ENCODE data around the gene PLA2G4E. TPM values are rescaled to one million over a fixed set of nuclear protein-coding genes. Genes with fewer than 3 reads are reported as not detected.

Gene PLA2G4E, protein sequence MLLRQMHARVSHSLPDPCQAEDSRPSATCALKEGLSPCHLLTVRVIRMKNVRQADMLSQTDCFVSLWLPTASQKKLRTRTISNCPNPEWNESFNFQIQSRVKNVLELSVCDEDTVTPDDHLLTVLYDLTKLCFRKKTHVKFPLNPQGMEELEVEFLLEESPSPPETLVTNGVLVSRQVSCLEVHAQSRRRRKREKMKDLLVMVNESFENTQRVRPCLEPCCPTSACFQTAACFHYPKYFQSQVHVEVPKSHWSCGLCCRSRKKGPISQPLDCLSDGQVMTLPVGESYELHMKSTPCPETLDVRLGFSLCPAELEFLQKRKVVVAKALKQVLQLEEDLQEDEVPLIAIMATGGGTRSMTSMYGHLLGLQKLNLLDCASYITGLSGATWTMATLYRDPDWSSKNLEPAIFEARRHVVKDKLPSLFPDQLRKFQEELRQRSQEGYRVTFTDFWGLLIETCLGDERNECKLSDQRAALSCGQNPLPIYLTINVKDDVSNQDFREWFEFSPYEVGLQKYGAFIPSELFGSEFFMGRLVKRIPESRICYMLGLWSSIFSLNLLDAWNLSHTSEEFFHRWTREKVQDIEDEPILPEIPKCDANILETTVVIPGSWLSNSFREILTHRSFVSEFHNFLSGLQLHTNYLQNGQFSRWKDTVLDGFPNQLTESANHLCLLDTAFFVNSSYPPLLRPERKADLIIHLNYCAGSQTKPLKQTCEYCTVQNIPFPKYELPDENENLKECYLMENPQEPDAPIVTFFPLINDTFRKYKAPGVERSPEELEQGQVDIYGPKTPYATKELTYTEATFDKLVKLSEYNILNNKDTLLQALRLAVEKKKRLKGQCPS
- not detected for total RNA-seq
- long read RNA-seq: 0 reads

DNA sequence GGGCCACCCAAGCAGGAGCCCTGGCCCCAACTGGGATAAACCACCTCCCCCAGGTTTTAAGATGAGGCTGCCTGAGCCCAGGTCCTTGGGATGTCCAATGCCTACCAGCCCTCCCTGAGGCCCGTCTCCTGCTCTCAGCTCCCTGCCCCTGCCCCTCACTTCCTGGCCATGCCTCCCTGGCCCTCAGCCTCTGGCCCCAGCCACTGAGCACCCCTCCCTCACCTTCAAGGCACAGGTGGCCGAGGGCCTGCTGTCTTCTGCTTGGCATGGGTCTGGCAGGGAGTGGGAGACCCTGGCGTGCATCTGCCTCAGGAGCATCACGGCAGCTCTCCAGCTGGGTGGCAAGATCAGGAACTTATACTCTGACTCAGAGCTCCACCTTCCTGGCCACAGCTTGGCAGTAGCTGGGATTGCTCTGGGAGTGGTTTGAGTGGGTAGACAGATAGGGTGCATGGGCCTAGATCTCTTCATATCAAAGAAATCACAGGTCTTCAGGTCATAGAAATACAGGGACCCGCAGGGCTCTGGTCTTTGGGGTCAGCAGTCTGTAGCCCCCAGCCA is at the start of gene PLA2G4E:
TSS of gene PLA2G4E (minus strand) at position 330 of the 561 bp plus-strand sequence. CDS start at position 318, 12 bp downstream.
- H3K4me1 ChIP-seq: peaks cover 26% of the 10 kb centered on the region
- TF ChIP-seq, protein P1, sequence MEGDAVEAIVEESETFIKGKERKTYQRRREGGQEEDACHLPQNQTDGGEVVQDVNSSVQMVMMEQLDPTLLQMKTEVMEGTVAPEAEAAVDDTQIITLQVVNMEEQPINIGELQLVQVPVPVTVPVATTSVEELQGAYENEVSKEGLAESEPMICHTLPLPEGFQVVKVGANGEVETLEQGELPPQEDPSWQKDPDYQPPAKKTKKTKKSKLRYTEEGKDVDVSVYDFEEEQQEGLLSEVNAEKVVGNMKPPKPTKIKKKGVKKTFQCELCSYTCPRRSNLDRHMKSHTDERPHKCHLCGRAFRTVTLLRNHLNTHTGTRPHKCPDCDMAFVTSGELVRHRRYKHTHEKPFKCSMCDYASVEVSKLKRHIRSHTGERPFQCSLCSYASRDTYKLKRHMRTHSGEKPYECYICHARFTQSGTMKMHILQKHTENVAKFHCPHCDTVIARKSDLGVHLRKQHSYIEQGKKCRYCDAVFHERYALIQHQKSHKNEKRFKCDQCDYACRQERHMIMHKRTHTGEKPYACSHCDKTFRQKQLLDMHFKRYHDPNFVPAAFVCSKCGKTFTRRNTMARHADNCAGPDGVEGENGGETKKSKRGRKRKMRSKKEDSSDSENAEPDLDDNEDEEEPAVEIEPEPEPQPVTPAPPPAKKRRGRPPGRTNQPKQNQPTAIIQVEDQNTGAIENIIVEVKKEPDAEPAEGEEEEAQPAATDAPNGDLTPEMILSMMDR (IDR thresholded peaks at IDR 0.05; ENCODE audit: borderline replicate concordance): no peak
- H3K4me3 ChIP-seq: no peak within 1 kb of the TSS
- intact Hi-C loops (cut with micrococcal nuclease): no loop called here
- no peaks in the 10 kb centered on the region for H3K36me3 ChIP-seq
- DNase-seq: no peak
- no peaks in the 10 kb centered on the region for H3K9me3 ChIP-seq (replicated peaks)
- H3K27ac ChIP-seq (replicated peaks): no peak within 1 kb of the TSS
- H3K27me3 ChIP-seq (ENCODE audit: low read depth): no peaks in the 10 kb centered on the region

DNA sequence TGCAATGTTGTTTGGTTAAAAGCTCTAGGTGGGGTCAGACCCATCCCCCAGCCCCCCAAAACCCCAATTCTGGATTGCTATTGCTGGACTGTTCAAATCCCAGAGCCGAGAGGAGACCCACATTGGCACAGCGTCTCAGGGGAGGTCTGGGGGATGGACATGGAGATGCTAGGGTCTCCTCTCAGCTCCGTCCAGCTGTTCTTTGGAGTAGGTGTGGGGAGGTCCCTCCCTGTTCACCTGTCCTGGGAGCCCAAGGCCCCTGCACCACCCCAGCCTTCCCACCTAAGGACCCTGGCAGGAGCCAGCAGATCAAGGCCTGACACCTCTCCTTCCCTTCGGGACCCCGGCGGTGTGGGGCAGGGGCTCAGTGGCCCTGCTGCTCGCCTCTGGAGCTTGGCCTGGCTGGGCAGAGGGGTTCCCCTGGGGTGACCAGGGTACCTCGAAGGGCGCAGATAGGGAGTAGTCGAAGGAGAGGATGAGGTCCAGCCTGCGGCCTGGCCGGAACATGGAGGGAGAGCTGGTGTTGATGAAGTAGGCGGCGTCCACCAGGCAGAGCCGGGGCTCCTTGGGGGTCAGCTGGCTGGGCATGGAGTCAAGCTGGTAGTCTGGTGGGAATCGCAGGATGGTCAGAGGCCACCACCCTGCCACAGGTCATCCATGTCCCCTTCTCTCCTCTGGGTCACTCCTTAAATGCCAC is 49.6 kb upstream of the PLA2G4E start:
- H3K36me3 ChIP-seq: no peaks in the 10 kb centered on the region
- TF ChIP-seq, protein P1 (IDR thresholded peaks at IDR 0.05; ENCODE audit: borderline replicate concordance): no peak
- no peak overlapping the region for H3K27ac ChIP-seq (replicated peaks)
- peaks cover 16% of the 10 kb centered on the region for H3K27me3 ChIP-seq (ENCODE audit: low read depth)
- H3K4me1 ChIP-seq: peaks cover 3% of the 10 kb centered on the region
- no peaks in the 10 kb centered on the region for H3K9me3 ChIP-seq (replicated peaks)
- DNase-seq: no peak
- intact Hi-C loops (cut with micrococcal nuclease): loop anchor here (10.0 kb wide), 1 partner anchor 64 kb away; no protein-coding TSS in a partner anchor
- H3K4me3 ChIP-seq: no peak overlapping the region

DNA sequence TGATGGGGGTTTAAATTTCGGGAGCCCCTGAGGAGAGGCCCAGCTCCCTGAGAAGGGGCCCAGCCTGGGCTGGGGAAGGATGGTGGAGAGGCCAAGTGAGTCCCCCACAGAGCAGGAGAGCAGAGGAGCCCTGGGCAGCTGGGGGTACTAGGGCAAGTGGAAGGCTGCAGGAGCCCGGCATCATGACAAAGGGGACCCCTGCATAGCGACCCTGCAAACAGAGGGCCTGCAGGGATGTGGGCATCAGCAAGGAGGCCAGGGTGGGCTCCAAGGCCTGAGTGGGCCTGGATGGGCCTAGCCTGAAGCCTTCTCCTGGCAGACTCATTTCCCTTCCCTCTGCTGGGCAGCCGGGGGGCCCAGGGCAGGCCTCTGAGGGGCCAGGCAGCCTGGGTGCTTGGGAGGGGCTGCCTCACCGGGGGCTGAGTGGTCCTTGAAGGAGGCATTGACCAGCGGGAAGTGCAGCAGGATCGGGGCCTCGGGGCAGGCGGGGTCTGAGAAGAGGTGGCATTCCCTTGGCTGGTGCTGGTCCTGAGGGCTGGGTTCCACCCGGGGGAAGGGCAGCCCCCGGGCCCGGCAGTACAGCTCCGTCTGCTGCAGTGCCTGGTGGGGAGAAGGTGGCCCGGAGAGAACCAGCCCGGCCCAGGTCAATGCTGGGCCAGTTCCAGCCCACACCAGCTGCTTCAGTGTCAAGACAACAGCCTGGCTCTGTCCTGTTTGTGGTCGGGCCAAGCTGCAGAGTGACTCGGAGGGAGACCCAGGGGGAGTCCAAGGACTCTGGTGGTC is 48.8 kb upstream of the PLA2G4E start:
- intact Hi-C loops (cut with micrococcal nuclease): loop anchor here (10.0 kb wide), 1 partner anchor 65 kb away; no protein-coding TSS in a partner anchor
- no peak overlapping the region for H3K4me3 ChIP-seq
- no peak for DNase-seq
- peaks cover 16% of the 10 kb centered on the region for H3K27me3 ChIP-seq (ENCODE audit: low read depth)
- no peaks in the 10 kb centered on the region for H3K9me3 ChIP-seq (replicated peaks)
- H3K27ac ChIP-seq (replicated peaks): no peak overlapping the region
- no peaks in the 10 kb centered on the region for H3K36me3 ChIP-seq
- H3K4me1 ChIP-seq: peaks cover 3% of the 10 kb centered on the region
- TF ChIP-seq, protein P1 (IDR thresholded peaks at IDR 0.05; ENCODE audit: borderline replicate concordance): no peak

DNA sequence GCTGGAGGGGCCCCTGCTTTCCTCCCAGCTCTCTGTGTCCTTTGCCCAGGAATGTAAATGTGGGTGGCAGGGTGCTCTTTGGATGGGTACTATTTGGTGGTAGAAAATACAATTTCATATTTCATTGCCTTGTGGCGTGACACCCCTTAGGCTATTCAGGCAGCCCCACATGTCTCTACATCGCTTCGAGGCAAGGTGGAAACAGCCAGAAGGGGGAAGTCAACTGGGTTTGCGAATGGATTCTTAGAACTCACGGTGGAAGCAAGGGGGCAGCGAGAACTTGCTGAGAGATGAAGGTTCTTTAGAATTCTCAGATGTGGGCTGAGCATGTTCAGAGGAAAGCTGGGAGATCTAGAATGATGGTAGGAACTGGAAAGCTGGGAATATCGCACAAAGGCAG is 48.2 kb upstream of the PLA2G4E start:
- H3K27ac ChIP-seq (replicated peaks): no peak overlapping the region
- TF ChIP-seq, protein P1 (IDR thresholded peaks at IDR 0.05; ENCODE audit: borderline replicate concordance): no peak
- DNase-seq: no peak
- peaks cover 3% of the 10 kb centered on the region for H3K4me1 ChIP-seq
- H3K27me3 ChIP-seq (ENCODE audit: low read depth): peaks cover 16% of the 10 kb centered on the region
- no peak overlapping the region for H3K4me3 ChIP-seq
- intact Hi-C loops (cut with micrococcal nuclease): no loop called here
- H3K36me3 ChIP-seq: no peaks in the 10 kb centered on the region
- H3K9me3 ChIP-seq (replicated peaks): no peaks in the 10 kb centered on the region
